ENCODE results near the gene CST9. TPM values are rescaled to one million over a fixed set of nuclear protein-coding genes. Genes with fewer than 3 reads are reported as not detected.
"Not testable (repeated sequence)": the region's sequence is repeated elsewhere in the genome, so short reads cannot be mapped to it uniquely, and the experiment has no call there.

CST9 gene
- polyA plus RNA-seq, 4 donors: not detected

DNA sequence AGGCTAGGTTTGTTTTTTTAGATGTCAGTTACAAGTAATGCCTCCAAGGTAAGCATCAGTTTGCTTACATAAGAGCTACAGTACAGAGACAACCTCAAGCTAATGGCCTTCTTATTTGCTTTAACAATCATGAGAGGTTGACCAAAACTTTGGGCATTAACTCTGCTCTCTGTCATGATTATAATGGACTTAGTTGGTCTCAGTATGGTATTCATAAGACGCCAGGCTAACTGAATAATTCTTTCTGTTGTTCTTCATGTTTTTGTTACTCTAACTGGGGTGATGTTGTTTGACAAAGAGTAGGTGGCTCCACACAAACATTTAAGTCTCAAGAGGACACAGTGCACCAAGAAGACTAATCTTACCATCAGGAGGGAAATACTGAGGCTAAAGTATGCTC, 9.8 kb downstream of the CST9 start:
- DNase-seq (ENCODE audit: low read depth in 4 of 4, low spot score in 3 of 4): no peak

DNA sequence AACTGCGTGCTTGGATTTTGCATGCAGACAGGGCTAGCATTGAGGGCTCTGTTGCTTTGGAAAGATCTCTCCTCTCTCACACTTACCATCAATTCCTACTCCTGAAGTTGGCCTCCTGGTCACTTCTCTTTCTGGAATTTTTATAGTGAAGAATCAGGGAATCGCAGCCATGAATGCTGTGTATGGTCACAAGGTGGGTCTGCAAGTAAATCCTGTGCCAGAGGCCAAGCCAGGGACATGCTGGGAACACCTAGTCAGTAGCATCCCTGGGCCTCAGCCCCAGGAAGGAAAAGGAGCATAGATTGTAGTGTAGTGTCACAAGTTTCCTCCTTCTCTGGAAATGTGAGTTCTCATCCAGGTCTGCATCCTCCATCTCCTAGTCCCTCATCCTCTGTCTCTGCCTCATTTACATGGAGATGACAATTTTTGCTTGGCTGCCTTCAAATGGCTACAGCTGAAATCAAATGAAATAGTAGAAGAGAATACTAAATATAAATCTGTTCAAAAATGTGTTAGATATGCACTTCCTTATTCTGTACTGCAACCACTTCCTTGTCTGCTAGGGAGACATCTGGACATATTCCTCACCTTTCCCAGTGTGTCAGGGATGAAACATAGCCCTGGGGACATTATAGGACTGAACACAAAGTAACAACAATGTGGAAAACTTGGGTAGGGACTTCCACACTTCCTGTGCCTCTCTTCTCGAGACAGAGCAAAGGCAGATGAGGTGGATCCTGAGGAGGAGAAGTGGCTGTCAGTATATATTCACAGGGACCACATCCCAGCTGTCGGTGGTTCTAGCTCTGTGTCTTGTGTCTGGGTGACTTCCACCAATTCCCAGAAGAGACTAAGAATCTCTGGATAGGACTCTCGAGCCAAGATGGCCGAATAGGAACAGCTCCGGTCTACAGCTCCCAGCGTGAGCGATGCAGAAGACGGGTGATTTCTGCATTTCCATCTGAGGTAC, 17.0 kb downstream of the CST9 start:
- no peak for DNase-seq (ENCODE audit: low read depth in 4 of 4, low spot score in 3 of 4)

DNA sequence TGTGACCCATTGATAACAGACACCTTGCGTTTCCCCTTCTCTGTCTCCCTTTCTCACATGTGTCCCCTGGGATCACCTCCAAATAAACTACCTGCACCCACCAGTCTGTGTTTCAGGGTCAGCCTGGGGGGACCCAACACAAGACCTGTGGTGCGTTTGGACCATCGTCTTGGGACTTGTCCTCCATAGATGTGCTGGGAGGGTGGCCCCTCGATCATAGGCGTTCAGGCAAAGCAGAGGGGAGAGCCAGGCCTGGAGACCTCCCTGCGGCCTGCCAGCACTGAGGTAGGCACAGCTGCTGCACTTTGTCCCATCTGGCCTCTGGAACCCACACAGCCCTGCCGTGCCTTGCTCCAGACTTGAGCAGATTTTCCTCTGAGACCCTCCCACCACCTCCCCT, 18.1 kb downstream of the CST9 start:
- DNase-seq (ENCODE audit: low read depth in 4 of 4, low spot score in 3 of 4): no peak

DNA sequence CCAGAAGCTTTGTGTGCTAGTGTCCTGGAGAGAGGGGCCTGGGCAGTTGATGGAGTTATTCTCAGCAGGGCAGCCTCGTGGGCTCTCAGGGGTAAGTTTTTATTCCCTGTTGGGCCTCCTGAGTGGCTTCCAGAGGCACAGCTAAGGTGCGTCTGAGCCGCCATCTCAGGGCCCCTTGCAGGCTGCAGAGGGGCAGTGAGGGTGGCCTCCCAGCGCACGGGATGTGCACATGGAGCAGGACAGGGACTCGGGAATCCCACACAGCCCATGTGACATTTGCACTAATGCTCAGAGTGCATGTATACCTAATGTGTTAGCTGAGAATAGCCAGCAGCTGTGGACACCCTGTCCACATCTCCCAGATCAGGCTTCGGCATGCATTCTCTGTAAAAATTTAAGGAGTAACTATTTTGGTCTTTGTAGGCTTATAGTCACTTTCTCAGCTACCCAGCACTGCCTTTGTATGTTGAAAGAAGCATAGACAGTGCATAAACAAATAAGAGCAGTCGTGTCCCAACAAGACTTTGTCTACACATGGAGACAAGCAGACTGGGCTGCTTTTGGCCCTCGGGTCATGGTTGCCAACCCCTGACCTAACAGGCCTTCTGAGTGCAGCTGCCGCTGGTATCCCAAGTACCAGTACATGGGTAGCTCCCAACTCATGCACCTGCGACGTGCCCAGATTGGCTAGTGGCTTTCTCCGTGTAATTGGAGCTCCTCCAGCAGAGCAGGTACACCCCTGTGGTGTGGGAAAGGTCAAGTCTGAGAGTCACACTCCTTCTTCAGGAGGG, 18.8 kb downstream of the CST9 start:
- no peak for DNase-seq (ENCODE audit: low read depth in 4 of 4, low spot score in 3 of 4)

DNA sequence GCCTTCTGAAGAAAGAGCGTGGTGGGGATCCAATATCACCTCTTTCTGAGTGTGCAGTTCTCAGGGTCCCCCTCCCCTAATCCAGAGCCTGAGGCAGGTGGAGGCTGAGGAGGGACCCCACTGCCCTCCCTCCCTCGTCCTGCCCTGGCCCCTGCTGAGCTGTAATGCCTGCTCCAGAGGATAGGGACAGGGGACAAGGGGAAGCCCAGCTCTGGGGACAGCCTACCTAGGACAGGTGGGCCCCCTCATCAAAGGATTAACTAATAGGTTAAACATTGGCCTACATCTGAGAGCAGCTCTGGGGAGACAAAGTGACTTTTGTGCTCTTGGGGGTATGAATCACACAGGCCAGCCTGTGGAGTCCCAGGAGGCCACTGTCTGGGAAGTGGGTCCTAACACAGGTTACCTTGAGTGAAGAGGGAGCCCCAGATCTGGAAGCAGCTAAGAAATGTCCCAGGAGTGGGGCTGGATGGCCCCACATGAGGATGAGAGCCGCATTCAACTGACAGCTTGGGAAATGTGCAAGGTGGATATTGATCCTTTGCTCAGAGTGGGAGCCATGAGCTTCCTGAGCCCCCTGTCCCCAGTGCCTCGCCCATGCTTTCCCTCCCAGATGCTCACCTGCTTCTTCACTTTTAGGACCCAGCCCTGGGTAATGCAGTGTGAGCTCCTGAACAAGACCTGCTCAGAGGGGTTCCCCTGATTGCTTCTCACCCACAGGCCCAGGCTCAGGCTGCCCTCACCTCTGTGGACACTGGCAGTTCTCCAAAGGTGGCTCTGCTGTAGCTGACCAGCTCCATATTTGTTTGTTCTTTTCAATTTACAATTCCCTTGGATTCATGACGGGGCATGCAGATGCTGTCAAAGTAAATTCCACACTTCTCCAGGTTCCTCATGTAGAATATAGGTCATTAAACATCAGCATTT, 19.6 kb downstream of the CST9 start:
- DNase-seq (ENCODE audit: low read depth in 4 of 4, low spot score in 3 of 4): no peak

DNA sequence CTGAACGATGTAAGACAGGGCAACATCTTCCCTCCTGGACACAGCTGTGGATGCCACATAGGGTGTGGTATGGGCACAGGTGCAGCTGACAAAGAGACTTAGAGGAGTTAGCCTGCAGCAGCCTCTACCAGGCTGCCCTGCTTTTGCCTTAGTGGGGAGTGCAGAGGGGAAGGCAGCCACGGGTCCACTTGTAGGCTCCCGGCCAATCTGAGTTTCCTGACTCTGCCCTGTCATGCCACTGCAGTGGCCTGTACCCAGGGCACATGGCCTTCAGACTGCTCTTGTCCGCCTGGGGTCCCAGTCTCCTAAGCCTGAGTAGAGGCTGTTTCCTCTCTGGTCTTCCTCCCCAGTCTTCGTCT, 20.3 kb downstream of the CST9 start:
- DNase-seq (ENCODE audit: low read depth in 4 of 4, low spot score in 3 of 4): no peak

DNA sequence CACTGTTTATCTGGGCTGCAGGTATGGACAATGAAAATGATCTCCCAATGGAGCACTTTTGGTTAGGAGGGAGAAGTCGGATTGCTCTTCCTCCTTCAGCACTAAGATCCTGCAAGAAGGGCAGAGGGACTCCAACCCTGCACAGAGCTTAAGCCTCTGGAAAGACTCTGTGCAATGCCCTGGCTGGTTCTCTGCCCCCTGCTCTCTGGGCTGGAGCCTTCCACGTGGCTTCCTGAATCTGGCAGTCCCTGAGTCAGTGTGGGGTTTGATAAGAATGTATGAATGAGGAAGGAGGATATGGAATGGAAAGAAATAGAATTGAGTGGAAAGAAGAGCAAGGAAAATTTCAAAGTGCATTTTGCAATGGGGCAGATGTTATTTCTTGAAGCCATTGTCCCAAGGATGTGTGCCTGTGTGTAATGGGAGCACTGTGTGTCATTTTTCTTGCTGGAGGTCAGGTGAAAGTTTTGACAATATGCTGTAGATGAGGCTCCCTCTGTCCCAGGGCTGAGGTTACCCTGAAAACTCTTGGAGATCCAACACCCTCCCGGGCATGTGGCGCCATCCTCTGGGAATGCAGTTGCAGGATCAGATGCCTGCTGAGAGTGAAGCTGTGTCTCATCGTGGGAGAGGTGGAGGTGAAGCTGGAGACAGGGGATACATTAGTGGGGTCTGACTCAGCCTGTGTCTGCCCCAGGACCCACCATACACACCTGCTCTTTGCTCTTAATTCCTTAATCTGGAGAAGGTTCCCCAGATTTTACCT, 21.1 kb downstream of the CST9 start:
- DNase-seq (ENCODE audit: low read depth in 4 of 4, low spot score in 3 of 4): no peak

DNA sequence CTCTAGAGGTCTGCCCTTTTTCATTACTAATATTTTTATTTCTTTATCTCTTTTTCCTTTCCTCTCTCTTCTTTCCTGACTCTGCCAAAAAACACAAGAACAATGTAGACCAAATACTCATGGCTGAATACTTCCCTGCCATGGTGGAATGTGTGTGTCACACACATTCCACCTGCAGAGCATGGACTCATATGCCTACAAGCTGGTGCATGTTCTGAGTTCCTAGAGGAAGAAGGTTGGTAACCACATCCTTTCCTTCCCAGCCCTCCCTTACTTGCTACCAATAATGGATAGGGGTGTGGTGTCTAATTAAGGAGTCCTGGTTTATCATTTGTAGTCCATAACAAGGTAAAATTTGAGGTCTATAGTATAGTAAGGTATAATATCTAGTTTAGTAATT, 22.2 kb downstream of the CST9 start:
- no peak for DNase-seq (ENCODE audit: low read depth in 4 of 4, low spot score in 3 of 4)

DNA sequence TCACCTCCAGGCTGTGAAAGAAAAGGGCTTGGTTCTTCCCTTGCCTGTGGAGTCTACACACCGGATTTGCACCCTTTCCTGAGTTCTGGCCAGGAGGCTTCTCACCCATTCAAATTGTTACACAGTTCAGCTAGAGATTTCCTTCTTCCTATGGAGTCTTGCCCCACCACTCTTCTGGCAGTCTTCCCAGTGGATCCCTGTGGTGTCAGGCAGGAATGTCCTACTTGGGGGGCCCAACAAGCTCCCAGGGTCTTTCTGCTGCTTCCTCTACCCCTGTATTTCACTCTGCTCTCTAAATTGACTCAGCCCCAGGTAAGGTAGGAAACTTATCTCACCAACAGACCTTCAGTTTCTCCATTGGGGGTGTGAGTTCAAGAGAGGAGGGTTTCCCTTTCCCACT, 23.4 kb downstream of the CST9 start:
- no peak for DNase-seq (ENCODE audit: low read depth in 4 of 4, low spot score in 3 of 4)

DNA sequence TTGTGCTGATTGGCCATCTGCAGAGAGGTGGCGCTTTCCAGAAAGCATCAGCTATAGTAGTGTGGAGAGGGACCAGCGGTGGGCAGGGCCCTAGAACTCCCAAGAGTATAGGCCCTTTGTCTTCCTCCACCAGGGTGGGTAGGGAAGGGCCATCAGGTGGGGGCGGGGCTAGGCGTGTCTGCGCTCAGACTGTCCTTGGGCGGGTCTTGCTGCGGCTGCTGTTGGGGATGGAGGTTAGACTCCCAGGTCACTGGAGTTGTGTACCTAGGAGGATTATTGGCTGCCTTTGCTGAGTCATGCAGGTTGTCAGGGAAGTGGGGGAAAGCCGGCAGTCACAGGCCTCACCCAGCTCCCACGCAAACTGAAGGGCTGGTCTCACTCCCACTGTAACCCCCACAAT, 23.9 kb downstream of the CST9 start:
- not testable (repeated sequence) for DNase-seq (ENCODE audit: low read depth in 4 of 4, low spot score in 3 of 4)

DNA sequence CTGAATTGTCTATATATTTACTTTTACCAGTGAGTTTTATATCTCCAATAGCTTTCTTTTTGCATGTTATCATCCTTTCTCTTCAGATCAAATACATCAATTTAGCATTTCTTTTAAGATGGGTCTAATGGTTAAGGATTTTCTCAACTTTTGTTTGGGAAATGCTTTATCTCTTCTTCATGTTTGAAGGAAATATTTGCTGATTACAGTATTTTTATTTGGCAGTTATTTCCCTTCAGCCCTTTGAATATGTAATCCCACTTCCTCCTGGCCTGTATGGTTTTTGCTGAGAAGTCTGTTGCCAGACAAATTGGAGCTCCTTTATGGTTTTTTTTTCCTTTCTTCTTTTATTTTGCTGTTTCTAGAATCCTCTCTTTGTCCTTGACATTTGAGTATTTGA, 30.7 kb downstream of the CST9 start:
- DNase-seq (ENCODE audit: low read depth in 4 of 4, low spot score in 3 of 4): no peak

DNA sequence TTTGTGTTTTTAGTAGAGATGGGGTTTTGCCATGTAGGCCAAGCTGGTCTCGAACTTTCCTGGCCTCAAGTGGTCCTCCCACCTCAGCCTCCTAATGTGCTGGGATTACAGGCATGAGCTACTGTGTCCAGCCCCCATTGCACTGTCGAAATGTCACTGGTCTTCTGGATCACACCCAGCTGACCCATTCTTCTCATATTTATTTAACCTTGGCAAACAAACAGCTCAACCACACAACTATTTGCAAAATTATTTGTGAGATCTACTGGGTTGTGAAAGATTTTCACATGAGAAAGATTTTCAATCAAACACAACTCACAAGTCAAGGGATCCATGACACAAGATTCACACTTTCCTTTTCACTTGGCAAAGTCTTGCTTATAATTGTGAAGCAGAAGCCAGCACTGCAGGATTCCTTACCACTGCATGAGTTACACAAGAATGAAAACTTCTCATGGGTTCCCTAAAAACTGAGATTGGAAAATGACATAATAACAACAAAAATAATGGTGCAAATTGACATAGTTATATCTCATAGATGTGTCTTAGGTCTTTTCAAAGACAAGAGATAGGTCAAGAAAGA, 35.4 kb downstream of the CST9 start:
- DNase-seq (ENCODE audit: low read depth in 4 of 4, low spot score in 3 of 4): no peak

DNA sequence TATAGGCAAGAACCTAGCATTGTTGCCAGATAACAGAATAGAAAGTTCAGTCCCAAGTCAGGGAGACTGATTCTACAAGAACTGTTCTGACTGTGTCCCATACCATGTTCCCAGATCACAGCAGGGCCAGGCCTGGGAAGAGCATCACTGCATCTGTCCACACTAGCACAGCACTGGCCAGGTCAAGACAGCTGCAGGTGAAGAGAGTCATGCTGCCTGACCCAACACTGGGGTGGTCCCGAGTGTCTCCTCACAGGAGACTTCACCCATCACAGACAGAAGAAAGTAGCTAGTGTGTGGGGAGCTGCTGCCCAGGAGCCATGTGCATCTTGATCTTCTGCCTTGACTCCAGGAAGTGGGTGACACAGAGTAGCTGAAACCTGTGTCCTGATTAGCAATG, 36.1 kb downstream of the CST9 start:
- no peak for DNase-seq (ENCODE audit: low read depth in 4 of 4, low spot score in 3 of 4)

DNA sequence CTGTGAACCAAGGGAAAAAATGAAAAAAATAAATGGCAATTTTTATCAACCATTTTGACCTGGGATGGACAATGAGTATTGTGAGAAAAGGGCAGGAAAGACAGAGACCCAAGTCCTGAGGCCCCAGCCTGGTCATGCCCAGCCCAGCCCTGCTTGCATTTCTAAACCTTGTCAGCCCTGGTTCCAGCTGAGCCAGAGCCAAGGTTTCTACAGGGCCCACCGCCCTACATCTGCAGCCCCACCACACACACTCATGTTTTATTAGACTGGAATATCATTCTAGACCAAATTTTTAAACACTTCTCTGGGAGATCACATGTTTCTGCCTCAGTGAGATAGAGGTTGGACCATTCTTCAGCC, 36.8 kb downstream of the CST9 start:
- DNase-seq (ENCODE audit: low read depth in 4 of 4, low spot score in 3 of 4): no peak

DNA sequence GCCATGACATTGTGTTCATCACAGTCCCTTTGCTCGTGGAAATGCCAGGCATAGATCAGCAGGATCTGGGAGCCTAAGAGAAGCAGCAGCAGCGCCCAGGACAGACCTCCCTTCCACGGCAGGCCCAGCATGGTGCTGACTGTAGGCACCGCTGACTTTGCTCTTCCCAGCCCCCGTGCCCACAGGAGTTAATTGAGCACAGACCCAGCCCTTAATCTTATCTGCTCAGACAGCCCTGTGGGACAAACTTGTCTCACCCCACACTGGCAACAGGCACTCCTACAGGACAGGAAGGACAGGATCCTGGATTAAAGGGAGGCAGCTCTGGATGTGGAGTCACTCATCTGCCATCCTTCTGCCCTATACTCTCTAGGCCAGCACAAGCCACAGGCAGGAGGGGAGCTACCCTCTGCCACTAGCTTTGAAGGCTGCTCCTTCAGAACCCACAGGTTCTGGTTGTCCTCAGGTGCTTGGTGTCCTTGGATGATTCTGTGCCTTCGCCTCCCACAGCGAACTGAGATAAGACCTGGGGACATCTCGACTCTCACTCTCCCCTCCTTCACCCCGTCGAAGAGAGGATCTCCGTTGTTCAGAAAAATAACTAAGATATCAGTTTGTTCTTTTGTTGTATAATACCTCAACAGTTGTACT, 37.3 kb downstream of the CST9 start, which contains the start of gene CST9L:
Gene CST9L, minus strand, starts transcription at position 165 of the 651 bp plus-strand sequence. Its CDS starts 34 bp downstream, at position 131.
- no peak for DNase-seq (ENCODE audit: low read depth in 4 of 4, low spot score in 3 of 4)

DNA sequence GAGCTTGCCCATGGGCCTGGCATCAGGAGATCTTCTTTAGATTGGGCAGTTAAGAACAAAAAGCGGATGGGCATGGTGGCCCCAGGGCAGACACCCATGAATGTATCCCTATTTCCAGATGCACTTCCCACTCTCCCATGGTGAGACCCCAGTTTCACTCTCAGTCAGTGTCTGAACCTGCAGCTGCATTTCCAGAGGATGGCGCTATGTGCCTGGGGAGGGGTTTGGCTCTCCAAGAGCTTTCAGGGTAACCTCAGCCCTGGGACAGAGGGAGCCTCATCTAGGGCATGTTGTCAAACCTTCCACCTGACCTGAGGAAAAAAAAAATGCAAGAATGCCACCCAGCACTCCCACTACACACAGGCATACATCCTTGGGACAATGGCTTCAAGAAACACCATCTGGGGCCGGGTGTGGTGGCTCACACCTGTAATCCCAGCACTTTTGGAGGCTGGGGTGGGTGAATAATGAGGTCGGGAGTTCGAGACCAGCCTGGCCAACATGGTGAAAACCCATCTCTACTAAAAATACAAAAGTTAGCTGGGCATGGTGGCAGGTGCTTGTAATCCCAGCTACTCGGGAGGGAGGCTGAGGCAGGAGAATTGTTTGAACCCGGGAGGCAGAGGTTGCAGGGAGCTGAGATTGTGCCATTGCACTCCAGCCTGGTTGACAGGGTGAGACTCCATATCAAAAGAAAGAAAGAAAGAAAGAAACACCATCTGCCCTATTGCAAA, 39.4 kb downstream of the CST9 start:
- no peak for DNase-seq (ENCODE audit: low read depth in 4 of 4, low spot score in 3 of 4)

DNA sequence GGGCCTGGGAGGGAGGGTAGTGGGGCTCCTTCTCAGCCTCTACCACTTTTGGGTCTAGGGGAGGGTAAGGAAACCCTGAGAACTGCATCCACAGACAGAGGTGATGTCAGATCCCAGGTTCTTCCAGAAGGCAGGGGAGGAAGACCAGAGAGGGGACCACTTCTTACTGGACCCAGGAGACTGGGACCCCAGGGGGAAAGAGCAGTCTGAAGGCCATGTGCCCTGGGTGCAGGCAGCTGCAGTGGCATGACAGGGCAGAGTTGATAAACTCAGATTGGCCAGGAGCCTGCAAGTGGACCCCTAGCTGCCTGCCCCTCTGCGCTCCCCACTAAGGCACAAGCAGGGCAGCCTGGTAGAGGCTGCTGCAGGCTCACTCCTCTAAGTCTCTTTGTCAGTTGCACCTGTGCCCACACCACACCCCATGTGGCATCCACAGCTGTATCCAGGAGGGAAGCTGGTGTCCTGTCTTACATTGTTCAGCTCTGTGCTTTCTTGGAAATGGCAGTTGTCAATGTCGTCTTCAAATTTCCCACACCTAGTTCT, 40.1 kb downstream of the CST9 start:
- DNase-seq (ENCODE audit: low read depth in 4 of 4, low spot score in 3 of 4): no peak

DNA sequence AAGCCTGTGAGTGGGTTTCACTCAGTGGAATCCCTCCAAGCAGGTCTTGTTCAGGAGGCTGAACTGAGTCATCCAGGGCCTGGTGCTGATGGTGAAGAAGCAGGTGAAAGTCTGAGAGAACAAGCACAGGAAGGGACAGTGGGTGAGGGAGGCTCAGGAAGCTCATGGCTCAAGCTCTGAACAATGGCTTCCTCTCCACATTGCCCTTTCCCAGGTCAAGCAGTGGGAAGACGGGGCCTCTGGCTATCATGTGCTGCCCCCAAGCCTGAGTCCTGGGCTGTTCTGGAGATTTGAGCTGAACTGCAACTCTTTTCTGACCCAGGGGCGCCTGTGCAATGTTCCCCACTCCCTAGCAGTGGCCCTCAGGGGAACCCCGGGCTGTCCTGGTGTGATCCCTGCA, 40.8 kb downstream of the CST9 start:
- DNase-seq (ENCODE audit: low read depth in 4 of 4, low spot score in 3 of 4): no peak
